Right lobe of liver (tissue), 4 donors: ENCODE measurements around the gene TNFSF4.

Experiments used
- POLR2A ChIP-seq: fragments of 450-650 bp; IDR thresholded peaks from one replicate; pipeline ENCODE4 v1.6.1; 2017; ENCODE audit warnings: antibody characterized with exemption, mild to moderate bottlenecking
- TF ChIP-seq, protein P1 (sequence below), 4 donors: fragments of 200-600 bp in 3 of 4; fragments of 450-650 bp in 1 of 4; IDR thresholded peaks; one replicate each; pipeline versions ENCODE4 v1.5.1 to v1.8.0; 2016 to 2022; ENCODE audit warnings: antibody characterized with exemption in 4 of 4, mild to moderate bottlenecking in 2 of 4
- donor health status: DM: no; HTN: no; CAD: no.
- donor health status: DM: no; HTN: no; CAD: no.
- donor health status: DM: no; HTN: yes; CAD: no.

DNA sequence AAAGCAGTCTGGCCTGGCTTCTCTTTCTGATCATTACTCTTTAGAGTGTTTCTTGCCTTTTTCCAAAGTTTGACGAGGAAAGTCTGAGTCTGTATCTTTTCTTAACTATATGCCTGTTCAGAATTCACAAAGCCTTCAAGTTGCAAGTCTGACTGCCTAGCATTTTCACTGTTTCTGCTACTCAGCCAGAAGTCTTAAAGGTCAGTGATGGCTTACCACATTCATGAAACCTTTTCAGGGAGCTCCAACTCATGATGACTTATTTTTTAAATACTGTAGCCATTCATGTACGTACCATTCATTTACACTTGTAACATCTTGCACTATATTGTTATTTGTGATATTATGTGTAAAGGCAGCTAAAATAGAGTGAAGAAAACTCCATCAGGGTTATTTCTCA is 58.2 kb downstream of the TNFSF4 start:
- TF ChIP-seq, protein P1, sequence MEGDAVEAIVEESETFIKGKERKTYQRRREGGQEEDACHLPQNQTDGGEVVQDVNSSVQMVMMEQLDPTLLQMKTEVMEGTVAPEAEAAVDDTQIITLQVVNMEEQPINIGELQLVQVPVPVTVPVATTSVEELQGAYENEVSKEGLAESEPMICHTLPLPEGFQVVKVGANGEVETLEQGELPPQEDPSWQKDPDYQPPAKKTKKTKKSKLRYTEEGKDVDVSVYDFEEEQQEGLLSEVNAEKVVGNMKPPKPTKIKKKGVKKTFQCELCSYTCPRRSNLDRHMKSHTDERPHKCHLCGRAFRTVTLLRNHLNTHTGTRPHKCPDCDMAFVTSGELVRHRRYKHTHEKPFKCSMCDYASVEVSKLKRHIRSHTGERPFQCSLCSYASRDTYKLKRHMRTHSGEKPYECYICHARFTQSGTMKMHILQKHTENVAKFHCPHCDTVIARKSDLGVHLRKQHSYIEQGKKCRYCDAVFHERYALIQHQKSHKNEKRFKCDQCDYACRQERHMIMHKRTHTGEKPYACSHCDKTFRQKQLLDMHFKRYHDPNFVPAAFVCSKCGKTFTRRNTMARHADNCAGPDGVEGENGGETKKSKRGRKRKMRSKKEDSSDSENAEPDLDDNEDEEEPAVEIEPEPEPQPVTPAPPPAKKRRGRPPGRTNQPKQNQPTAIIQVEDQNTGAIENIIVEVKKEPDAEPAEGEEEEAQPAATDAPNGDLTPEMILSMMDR (IDR thresholded peaks at IDR 0.05), result no peak
- TF ChIP-seq POLR2A, result no peak
